GM19395 (cell line): ENCODE data around the gene SCAF11.

Experiments
- ATAC-seq: cut with Tn5 transposase; IDR thresholded peaks from one replicate; pipeline ENCODE4 v1.9.1; 2021; ENCODE audit warnings: mild to moderate bottlenecking, moderate library complexity; ENCODE audit not compliant: unreplicated experiment

SCAF11 gene

DNA sequence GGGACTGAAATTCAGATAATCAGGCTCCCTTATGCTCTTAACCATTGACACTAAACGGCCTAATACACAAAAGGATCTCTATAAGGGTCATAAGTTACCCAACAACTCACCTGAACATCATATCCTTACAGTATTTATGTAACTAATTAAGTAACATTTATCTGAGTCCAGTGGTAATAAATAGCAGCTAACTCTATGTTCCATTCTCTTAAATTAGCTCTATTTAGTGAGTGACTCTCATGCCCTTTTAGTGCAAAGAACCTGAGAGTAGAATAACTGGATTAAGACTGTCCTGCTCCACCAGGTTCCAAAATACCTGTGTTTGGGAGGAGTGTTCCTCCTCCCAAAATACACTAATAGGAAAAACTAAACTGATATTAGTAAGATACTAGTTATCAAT lies 9.8 kb downstream of the SCAF11 start:
- ATAC-seq = no peak

DNA sequence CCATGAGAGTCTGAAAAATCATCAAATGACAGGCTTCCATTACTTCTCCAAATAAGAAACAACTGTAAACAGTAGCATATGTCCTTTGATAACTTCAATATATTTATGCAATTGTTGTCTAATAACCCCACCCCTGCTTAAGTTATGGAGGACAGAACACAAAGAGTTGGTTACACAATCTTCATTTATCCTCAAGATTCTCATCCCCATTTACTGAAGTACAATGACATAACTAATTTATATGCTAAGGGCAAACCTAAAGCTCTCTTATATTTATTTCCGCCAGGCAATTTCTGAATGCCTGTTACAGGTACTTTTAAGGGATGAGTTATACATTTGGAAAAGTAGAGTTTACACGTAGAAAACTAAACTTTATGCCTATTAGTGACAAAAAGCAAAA lies 12.3 kb downstream of the SCAF11 start:
- no peak for ATAC-seq

DNA sequence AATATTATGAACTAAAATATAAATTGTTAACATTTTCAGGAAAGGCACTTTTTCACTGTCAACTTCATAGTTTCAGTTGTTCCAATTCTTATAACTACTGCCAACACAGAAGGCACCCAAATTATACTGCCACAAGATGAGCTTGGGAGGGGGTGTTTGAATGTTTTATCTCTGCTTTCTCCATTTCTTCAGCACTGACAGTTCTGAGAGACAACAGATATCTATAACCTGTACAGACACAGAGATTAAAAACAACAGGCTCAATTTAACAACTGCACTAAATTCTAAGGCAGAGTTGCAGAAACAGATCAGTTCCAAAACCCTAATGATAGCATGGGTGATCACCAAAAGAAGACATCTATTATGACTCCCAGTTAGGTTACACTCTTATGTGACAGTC lies 12.8 kb downstream of the SCAF11 start:
- no peak for ATAC-seq

DNA sequence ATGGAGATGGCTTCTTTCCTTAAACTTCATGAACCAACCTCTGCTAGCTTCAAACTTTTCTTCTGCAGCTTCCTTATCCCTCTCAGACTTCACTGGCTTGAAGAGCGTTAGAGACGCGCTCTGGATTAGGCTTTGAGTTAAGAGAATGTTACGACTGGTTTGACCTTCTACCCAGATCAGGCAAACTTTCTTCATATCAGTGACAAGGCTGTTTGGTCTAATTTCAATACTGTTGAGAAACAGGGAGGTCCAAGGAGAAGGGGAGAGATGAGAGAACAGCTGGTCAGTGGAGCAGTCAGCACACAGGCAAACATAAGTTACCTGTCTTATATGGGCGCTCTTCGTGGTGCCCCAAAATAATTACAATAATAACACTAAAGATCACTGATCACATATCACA lies 14.9 kb downstream of the SCAF11 start:
- no peak for ATAC-seq

DNA sequence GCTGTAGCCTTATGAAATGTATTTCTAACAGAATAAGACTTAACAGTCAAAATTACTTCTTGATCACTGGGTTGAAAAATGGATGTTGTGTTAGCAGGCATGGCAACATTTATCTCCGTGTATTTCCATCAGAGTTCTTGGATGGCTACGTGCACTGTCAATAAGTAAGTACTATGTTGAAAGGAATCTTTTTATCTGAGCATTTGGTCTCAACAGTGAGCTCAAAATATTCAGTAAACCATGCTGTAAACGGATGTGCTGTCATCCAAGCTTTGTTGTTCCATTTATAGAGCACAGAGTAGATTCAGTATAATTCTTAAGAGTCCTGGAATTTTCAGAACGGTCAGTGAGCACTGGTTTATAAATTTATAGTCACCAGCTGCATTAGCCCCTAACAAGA lies 15.5 kb downstream of the SCAF11 start:
- no peak for ATAC-seq

DNA sequence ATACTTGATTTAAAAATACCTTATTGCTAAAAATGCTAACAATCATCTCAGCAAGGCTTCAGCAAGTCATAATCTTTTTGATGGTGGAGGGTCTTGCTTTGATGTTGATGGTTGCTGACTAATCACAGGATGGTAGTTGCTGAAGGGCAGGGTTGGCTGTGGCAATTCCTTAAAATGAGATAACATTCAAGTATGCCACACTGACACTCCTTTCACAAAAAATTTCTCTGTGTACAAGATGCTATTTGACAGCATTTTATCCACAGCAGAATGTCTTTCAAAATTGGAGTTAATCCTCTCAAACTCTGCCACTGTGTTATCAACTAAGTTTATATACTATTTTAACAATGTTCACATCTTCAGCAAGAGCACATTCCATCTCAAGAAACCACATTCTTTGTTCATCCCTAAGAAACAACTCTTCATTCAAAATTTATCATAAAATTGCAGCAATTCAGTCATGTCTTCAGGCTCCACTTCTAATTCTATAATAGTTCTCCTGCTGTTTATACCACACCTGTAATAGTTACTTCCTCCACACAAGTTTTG lies 16.1 kb downstream of the SCAF11 start:
- ATAC-seq = no peak

DNA sequence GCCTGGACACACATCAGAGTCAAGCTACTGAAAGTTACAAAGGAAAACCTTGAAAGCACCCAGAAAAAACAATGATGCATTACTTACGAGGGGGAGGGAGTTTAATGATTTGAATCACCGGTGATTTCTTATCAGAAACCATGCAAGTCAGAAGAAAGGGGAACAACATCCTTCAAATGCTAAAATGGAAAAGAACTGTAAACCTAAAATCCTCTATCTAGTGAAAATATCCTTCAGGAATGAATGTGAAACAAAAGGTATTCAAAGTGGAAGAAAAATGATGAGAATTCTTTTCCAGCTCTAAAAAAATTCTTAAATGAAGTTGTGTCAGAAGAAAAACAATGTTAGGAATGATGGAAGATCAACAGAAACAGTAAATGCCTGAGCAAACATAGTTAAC lies 16.8 kb downstream of the SCAF11 start:
- no peak for ATAC-seq

DNA sequence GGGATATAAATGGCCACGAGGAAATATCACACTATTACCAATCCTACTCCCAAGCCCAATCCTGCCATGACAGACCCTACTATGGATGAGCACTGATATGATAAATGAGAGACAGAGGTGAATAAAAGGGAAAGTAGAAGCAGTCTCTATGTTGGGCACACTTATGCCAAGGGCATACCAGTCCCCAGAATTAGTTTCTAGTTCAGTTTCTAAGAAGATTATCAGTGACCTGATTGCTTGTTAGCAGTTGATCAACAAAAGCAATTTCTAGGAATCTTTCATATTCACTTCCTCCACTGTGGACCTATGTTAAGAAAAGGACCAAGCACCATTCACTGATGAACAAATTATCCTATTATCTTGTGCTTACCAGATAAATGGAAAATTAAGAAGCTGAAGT lies 20.0 kb downstream of the SCAF11 start:
- ATAC-seq = no peak

DNA sequence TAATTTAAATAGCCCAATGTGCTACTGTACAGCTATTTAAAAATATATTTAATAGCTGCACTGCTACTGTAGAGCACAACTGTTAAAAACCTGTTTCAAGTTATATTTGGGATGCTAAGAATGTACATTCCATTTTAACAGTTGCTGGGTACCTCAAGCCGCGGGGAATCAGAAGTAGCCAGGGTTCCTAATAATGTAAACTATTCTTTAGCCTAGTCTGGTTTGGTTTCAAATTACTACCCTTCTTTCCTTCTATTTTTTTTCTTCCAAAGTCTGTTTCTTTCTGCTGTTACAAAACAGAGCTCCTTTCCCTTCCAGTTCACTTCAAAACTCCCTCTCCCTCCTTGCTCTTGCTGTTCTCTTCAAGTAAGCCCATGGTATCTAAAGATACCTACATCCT lies 21.3 kb downstream of the SCAF11 start:
- no peak for ATAC-seq

DNA sequence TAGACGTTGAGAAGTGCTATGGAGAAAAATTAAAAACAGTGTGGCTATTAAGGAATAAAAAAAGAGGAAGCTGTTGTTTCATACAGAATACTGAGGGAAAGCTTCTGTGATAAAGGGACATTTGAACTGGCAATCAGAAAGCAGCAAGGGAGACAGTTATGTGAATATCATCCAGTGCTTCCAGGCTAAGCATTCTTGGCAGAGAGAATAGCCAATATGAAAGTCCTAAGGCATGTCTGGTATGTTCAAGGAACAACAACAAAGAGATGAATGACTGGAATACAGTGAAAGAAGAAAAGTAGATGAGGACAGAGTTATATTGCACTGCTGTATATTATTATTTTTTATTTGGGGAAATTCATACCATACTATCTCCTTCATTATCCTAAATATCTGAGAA lies 23.9 kb downstream of the SCAF11 start:
- ATAC-seq = no peak

DNA sequence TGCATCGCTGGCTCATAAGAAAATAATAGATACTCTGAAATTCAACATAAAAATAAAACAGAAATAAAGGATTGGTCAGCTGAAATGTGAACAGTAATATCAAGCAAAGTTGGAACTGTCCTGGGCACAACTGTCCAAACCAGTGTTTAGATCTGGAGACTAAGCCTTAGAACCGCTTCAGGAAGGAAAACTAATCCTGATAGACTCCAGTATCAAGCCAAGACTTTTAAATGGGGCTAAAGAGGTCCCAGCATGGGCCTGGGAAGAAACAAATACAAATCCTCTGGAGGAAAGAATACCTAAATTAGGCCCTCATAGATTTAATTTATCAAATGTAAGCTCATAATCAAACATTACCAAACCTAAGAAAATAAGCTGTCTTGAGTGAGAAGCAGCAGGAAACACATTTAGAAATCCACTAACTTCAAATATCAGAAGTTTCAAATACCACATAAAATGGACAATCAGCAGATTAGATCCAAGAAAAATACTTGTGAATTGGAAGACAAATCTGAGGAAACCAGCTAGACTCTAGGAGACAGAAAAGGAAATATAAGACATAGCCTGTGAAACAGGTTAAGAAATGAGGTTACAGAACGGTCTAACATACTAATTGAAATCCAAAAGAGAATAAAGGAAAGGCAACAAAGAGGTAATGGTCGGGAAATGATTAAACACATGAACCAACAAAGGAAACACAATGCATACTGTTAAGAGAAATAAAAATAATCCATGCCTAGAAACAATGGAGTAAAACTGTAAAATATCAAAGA lies 27.6 kb downstream of the SCAF11 start:
- ATAC-seq = no peak

DNA sequence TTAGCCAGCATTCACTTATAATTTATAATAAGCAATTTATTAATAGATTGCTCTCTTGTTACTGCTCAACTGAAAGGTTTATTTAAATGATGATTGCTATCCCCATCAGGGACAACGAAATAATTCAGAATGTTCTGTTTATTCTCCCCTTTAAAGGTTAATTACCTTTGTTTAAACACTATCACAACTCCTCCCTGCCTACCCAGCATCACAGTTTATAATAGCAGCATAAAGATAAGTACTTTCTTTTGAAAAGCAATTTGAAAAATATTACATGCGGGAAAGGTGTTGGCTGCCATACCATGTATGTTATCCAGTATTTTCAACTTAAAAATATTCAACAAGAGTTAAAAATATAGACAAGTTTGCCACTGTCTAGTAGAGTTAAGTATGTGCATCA lies 30.6 kb downstream of the SCAF11 start:
- no peak for ATAC-seq

DNA sequence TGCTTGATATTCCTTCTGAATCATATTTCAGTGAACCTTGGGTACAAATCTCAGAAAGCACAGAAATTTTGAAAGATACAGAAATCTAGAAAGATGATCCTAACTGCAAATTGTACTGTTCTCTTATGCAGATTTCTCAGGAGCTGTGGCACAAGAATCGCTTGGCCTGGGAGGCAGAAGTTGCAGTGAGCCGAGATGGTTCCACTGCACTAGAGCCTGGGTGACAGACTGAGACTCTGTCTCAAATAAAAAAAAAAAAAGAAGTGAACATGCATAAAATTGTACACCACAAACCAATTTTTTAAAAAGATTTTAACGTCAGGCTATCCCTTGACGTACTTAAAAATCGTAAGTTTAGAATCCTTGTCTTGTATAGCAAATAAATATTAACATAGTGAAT lies 31.3 kb downstream of the SCAF11 start:
- ATAC-seq = no peak

DNA sequence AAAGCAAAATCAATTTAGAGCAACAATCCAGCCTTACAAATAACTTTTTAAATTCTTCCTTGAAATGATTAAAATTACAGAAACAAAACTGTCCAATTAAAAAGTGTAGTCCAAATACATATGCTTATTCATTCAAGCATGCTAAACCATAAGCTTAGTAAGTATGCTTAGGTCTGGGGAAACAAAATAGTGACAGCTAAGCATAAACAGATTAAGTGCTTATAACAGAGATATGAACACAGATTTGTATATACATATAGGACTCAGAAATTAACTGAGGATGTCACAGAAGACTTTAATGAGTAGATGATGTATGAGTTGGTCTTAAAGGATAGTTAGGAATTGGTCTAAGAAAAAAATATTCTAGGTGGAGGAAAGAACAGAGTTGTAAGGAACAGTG lies 41.8 kb downstream of the SCAF11 start:
- no peak for ATAC-seq

DNA sequence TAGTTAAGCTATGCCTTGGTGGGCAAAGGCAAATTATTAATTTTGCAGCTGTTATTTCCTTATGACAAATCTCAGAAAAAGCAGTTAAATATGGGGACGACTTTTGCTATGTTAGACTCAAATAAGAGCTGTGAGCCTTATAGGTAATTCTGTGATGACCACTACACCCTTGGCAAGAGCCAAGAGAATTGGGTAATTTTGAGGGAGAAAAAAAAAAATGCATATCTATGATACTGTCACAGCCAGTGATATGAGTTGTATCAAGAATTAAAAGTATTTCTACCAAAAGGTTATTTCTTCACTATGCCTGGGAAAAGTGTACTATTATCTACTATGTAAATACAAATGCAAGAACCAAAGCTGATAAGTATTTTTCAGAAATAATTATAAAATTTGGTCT lies 43.9 kb downstream of the SCAF11 start:
- no peak for ATAC-seq

DNA sequence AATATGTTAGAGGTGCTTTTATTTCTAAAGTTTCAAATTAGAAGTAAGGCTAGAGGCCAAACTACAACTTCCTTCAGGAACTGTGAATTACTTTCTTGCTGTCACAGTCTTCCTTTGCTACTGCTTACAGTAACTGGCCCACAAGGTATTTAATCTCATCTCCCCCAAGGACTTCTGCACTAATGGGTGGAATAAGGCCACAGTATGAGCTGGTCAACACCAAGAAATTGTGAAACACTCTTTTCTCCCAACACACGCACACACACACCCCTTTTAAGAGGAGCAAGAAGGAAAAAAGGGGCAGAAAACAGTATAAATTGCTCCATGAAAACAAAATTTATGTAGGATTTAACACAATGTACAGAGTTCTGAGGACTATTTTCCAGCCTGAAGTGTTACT lies 45.6 kb downstream of the SCAF11 start:
- ATAC-seq = no peak

DNA sequence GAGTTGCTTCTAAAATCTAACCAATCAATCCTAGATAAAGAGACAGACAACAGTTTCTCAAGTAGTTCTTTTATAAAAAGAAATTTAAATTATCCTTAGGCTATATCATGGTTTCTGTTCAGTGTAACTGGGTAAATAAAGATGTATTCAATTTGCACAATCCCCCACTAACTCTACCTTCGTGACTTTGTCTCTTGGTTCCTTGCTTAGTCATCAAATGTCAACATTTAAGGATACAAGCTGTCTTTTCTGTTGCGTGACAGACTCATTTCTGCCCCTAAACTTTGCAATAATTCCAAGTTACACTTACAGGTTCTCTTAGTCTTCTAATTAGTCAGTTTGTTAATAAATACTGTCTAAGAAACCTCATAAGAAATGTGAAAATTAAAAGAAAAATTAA lies 50.6 kb downstream of the SCAF11 start:
- no peak for ATAC-seq

DNA sequence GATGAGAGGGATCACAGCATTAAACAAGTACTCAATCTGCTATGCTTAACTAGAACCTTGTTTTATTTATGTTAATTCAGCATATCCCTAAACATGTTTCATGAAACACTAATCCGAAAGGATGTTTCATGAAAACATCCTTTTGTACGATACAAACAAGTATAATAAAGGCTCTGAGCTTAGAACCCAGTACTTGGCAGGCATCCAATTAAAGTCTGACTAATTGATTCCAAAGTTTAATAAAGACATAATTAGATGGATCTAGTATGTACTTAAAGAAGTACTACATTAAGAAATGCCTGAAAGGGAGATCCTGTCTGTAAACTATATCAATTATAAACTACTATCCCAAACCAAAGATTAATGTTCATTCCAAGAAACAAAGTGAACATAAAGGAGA lies 51.8 kb downstream of the SCAF11 start:
- no peak for ATAC-seq

DNA sequence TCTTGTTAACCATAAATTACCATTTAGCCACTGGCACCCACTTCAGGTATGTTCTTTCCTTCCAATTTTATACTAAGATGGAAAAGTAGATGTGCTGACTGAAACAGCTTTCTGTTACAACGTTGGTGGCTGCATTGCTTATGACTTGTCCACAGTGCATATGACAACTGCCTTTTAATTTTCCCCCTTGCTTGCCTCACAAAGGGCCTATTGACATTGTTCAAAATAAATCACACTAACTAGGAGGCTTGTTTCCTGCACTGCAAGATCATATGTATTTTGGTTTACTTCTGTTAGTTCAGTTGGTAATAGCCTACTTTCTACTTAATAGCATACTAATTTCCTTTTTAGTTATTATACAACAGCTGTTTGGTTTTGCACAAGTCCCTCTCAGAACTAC lies 55.4 kb downstream of the SCAF11 start:
- no peak for ATAC-seq

DNA sequence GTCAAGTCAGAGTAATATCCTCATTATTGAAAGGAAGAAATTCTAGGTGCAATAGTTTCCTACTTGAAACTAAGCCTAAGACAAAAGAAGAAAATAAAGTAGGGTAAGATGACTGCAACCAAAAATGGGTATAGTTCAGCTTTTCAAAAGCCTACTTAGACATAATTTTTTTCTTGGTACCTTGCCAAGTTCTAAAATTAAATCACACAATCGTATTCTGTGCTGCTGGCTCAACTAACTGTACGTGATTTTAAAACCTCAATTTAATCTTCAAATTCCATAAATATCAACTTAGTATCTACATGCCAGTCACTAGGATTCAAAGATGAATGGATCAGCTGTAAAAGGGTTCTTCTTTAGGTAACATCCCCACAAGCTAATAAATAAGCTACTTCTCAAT lies 56.9 kb downstream of the SCAF11 start:
- no peak for ATAC-seq

DNA sequence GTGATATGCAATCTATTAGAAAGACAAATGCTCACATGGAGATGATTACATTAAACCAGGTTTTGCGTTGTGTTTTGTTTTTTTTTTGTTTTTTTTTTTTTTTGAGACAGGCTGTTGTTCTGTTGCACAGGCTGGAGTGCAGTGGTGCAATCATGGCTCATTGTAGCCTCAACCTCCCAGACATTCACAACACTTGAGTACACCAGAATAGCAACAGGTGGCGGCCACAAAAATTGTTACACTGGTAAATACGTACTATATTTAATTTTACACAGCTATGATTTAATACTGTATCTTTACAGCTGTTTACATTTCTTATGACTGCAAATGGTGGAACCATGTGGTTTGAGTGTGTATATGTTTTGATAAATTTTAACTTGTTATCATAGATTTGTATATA lies 60.0 kb downstream of the SCAF11 start:
- no peak for ATAC-seq

DNA sequence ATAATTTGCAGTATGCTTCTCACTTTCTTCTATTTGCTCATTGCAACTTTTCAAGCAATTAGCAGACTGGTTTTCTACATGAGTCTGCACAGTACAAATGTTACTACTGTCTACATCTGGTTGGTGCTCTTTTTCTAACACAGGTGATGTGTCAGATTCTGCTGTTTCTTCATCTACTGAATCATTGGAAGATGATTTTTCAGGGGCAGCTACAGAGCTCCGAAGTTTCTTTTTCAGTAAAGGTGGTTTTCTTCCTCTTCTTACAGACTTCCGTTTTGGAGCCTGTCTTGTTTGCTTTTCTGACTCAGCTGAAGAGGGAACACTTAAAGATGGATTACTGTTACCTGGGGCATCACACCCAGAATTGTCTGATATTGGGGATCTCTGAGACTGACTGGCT lies 62.1 kb downstream of the SCAF11 start:
- no peak for ATAC-seq

DNA sequence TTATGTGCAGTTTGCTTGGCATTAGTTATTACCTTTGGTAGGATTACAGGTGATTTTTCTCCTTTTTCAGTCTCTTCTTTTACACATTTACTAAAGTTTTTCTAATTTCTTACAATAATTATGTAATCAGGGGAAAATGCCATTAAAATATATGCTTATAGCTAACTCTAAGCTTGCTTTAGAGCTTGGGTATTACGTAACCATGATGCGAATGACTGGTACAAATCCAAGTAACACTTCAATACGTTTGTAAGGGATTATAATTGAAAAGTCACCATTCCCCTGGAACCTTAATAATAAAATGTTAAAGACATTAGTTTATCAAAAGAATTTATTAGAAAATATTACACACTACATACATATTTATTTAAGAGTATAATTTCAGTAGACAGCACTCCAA lies 71.6 kb downstream of the SCAF11 start:
- ATAC-seq = no peak
